IPS-18a (cell line): Measurements from ENCODE around the gene GMCL1.

ENCODE experiments used
- H3K27ac ChIP-seq: one replicate; pipeline ENCODE4 v1.5.1; 2013; ENCODE audit warnings: low read length
- H3K27me3 ChIP-seq: one replicate; pipeline ENCODE4 v1.6.1; 2013; ENCODE audit warnings: mild to moderate bottlenecking, low read length; ENCODE audit not compliant: control insufficient read depth, insufficient read depth
- H3K36me3 ChIP-seq: one replicate; pipeline ENCODE4 v1.6.1; 2013; ENCODE audit warnings: low read depth, low read length; ENCODE audit not compliant: control insufficient read depth
- H3K4me1 ChIP-seq: one replicate; pipeline ENCODE4 v1.6.1; 2013; ENCODE audit warnings: low read depth, low read length; ENCODE audit not compliant: control insufficient read depth
- H3K4me3 ChIP-seq: one replicate; pipeline ENCODE4 v1.5.1; 2013; ENCODE audit warnings: low read length
- H3K9ac ChIP-seq: one replicate; pipeline ENCODE4 v1.6.1; 2013; ENCODE audit warnings: mild to moderate bottlenecking, low read length, moderate library complexity
- H3K9me3 ChIP-seq: one replicate; pipeline ENCODE4 v1.6.1; 2013; ENCODE audit warnings: low read depth, low read length; ENCODE audit not compliant: control insufficient read depth

The GMCL1 gene

DNA sequence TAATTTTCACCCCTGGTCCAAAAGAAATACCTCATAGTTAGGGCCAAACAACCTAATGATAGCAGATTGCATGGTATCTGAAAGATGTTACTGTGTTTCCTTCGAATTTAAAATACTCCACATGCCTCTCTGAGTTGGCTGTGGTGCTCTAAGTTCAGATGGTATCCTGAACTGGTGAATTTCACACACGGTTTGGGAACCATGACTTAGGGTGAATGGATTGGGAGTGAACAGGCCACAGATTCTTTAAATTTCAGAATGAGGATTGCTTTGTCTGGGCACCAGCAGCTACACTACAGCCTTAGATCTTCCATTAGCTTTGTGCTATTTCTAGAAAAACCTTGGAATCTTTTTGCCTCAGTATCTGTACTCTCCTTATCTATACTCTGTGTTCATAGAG, 6.2 kb downstream of the GMCL1 start:
- Histone ChIP-seq H3K9ac (no peak overlapping the region), H3K36me3 (peaks cover 34% of the 10 kb centered on the region), H3K4me1 (no peaks in the 10 kb centered on the region), H3K27me3 (no peaks in the 10 kb centered on the region), H3K27ac (no peak overlapping the region), H3K9me3 (no peaks in the 10 kb centered on the region), H3K4me3 (no peak overlapping the region)

DNA sequence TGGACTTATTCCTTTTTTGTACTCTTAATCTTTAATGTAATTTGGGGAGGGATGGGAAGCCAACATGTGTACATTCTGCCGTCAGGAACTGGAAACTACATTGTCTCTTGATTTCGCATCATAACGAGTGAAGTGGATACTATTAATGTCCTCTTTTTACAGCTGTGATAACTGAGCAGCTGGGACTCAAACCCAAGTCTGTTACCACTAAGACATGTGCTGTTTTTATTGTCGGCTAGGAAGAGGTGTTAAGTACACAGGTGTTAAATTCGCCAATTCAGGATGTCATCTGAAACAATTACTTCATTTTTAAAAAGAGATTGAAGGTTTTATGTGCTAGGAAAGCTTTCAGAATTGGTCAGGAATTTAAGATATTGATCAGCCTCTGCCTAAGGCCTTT, 6.9 kb downstream of the GMCL1 start:
- H3K9me3 ChIP-seq = no peaks in the 10 kb centered on the region
- H3K9ac ChIP-seq = no peak overlapping the region
- no peak overlapping the region for H3K4me3 ChIP-seq
- no peaks in the 10 kb centered on the region for H3K4me1 ChIP-seq
- peaks cover 39% of the 10 kb centered on the region for H3K36me3 ChIP-seq
- H3K27ac ChIP-seq = no peak overlapping the region
- no peaks in the 10 kb centered on the region for H3K27me3 ChIP-seq

DNA sequence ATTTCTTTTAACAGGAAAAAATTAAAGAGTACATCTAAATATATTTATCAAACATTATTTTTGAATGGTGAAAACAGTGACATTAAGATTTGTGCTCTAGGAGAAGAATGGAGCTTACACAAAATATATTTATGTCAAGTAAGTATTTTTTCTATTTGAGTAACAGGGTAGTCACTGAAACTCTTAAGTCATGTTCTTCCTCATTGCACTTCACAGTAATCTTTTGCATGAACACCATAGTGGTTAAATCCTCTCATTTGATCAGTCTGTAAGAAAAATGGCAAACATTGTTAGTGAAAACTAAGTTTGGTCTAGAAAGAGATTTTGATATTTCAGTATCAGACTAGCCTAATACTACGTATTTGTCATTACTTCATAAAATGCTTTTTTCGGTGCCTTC, 8.1 kb downstream of the GMCL1 start:
- H3K27me3 ChIP-seq = no peaks in the 10 kb centered on the region
- no peaks in the 10 kb centered on the region for H3K9me3 ChIP-seq
- H3K27ac ChIP-seq = no peak overlapping the region
- peaks cover 46% of the 10 kb centered on the region for H3K36me3 ChIP-seq
- no peak overlapping the region for H3K4me3 ChIP-seq
- no peak overlapping the region for H3K9ac ChIP-seq
- H3K4me1 ChIP-seq = no peaks in the 10 kb centered on the region

DNA sequence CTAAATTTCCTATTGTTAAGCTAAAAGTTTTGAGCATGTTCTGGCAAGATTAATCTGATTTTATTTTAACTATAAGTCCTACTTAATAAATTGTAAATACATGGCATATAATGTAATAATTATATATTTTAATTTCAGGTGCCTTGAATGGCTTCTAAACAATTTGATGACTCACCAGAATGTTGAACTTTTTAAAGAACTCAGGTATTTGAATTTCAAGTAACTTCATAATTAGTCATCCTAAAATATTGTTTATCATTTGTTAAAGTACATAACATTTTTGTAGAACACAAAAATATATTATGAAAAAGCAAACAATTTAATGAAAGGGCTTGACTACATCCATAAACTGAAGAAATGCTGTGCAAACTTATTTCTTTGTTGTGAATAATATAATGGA, 14.5 kb downstream of the GMCL1 start:
- H3K4me1 ChIP-seq = no peaks in the 10 kb centered on the region
- peaks cover 60% of the 10 kb centered on the region for H3K36me3 ChIP-seq
- H3K27me3 ChIP-seq = no peaks in the 10 kb centered on the region
- no peak overlapping the region for H3K27ac ChIP-seq
- no peaks in the 10 kb centered on the region for H3K9me3 ChIP-seq
- H3K9ac ChIP-seq = no peak overlapping the region
- H3K4me3 ChIP-seq = no peak overlapping the region

DNA sequence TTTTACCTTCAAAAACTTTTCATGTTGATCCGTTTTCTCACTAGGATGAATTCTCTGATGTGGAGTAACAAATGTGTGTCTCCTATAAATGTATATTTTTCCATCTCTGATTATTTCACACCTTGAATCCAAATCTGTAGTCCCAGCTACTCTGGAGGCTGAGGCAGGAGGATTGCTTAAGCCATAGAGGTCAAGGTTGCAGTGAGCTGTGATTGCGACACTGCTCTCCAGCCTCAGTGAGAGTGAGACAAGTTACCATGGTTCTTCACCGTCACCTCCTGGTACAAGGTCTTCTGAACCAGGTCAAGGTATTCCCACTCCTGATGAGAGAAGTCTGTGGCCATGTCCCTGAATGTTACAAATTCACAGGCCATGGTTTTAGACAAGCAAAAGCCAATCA, 15.1 kb downstream of the GMCL1 start:
- Histone ChIP-seq H3K36me3 (peaks cover 58% of the 10 kb centered on the region), H3K4me1 (no peaks in the 10 kb centered on the region), H3K4me3 (no peak overlapping the region), H3K9ac (no peak overlapping the region), H3K27ac (no peak overlapping the region), H3K9me3 (no peaks in the 10 kb centered on the region), H3K27me3 (no peaks in the 10 kb centered on the region)

DNA sequence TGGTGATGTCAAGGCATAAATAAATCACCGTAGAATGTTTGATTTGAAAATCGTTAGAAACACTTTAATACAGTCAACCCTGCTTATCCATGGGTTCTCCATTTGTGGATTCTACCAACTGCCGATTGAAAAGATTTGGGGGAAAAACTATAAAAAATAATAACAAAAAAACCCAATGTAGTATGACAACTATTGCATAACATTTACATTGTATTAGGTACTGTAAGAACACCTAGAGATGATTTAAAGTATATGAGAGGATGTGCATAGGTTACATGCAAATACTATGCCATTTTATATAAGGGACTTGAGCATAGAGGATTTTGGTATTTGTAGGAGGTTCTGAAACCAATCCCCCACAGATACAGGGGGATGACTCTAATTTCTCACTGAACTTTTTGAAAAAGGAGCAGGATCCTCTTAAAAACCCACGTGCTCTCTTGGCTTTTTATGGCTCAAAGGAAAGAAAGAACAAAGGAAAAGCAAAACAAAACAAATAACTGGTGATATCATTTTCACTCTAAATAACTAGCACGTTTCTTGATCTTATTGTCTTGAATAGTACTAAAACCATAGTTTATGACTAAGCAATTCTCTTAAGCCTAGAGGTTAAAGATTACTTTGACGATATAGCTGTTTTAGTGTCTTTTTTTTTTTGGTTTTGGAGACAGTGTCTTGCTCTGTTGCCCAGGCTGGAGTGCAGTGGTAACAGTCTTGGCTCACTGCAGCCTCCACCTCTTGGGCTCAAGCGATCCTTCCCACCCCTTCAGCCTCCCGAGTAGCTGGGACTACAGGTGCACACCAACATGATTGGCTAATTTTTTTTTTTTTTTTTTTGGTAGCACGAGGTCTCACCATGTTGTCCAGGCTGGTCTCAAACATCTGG, 17.0 kb downstream of the GMCL1 start:
- H3K9me3 ChIP-seq = no peaks in the 10 kb centered on the region
- no peaks in the 10 kb centered on the region for H3K4me1 ChIP-seq
- peaks cover 59% of the 10 kb centered on the region for H3K36me3 ChIP-seq

DNA sequence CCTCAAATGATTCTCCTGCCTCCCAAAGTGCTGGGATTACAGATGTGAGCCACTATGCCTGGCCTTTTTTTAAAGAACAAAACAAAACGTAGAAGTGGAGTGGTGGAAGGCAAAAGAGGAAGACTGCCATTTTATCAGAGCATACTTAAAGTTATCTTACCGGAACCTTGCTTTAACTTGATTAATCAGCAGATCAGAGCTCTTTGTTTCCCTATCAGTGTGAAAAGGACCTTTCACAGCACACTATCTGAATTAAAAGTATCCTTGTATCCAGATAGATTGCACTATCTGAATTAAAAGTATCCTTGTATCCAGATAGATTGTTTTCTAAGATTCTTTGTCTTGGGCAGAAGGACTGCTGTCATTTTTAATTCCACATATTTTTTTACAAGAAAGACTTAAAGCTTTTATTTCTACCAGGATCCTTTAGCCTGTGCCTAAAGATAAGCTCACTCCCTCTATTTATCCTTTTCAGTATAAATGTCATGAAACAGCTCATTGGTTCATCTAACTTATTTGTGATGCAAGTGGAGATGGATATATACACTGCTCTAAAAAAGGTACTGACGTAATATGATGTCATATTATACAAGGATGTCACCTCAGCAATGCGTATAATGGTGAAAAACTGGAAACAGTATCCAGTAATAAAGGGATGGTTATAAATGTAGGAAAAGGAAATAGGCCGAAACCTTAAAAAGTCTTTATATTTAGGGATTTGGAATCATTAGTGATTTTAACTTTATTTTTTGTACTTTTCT, 17.8 kb downstream of the GMCL1 start:
- H3K9me3 ChIP-seq = no peaks in the 10 kb centered on the region
- no peaks in the 10 kb centered on the region for H3K4me1 ChIP-seq
- no peaks in the 10 kb centered on the region for H3K27me3 ChIP-seq
- H3K27ac ChIP-seq = no peak overlapping the region
- no peak overlapping the region for H3K9ac ChIP-seq
- H3K4me3 ChIP-seq = no peak overlapping the region
- H3K36me3 ChIP-seq = peaks cover 55% of the 10 kb centered on the region

More for the DNA sequence above, 17.0 kb downstream of the GMCL1 start:
- H3K27ac ChIP-seq = no peak overlapping the region
- H3K4me3 ChIP-seq = no peak overlapping the region
- H3K9ac ChIP-seq = no peak overlapping the region
- H3K27me3 ChIP-seq = no peaks in the 10 kb centered on the region

DNA sequence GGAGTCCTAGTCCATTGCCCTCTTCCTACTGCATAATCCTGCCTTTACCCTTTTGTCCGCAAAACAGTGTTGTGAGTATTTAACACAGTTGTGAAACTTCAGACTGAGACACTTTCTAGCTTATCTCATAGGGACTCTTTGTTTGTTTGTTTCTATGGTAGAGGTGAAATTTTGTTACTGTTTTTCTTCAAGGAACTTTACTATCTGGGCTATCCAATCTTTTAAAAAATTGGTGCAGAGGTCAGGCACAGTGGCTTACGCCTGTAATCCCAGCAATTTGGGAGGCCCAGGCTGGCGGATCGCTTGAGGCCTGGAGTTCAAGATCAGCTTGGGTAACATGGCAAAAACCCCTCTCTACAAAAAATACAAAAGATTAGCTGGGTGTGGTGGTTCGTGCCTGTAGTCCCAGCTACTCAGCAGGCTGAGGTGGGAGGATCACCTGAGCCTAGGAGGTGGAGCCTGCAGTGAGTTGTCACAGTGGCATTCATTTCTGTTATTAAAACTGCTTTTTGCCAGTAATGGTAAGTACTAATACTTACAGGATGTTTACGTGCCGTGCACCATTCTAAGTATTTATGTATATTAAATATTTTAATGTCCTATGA, 18.8 kb downstream of the GMCL1 start:
- H3K36me3 ChIP-seq = peaks cover 58% of the 10 kb centered on the region
- H3K27ac ChIP-seq = no peak overlapping the region

DNA sequence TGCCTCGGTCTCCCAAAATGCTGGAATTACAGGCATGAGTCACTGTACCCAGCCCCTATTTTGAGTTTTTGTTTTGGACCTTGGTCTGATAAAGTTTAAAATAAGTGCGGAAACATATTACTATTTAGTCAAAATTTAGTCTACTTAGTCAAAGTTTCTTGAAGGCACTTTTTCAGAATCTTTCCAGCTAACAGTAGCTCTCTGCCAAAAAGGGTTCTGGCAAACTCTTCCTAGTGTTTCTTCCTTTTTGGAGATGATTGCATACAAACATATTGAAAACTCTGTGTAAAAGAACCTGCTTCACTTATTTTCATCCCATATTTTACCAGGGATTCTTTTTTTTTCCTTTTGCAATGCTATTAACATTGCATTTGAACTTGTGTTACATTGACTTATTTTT, 28.8 kb downstream of the GMCL1 start:
- Histone ChIP-seq H3K9ac (no peak overlapping the region), H3K27ac (no peak overlapping the region), H3K27me3 (no peaks in the 10 kb centered on the region), H3K36me3 (peaks cover 32% of the 10 kb centered on the region), H3K4me1 (no peaks in the 10 kb centered on the region), H3K9me3 (no peaks in the 10 kb centered on the region), H3K4me3 (no peak overlapping the region)

More for the DNA sequence above, 18.8 kb downstream of the GMCL1 start:
- Histone ChIP-seq H3K9me3 (no peaks in the 10 kb centered on the region), H3K4me1 (no peaks in the 10 kb centered on the region), H3K4me3 (no peak overlapping the region), H3K27me3 (no peaks in the 10 kb centered on the region), H3K9ac (no peak overlapping the region)

DNA sequence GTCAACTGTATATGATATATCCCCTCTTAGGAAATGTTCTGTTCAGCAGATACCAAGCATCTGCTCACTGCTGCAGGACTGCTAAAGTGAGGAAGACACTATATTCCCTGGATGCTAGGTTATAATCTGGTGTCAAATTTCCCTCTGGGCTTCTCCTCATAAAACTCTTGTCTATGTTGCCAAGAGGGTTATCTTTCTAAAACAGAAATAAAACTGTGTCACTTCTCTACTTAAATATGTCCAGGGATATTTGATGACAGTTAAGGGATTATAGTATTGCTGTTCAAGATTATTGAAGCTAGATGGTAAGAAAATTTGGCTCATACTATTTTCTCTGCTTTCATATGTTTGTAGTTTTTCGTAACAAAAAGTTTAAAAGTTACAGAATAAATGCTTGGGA, 33.8 kb downstream of the GMCL1 start:
- no peak overlapping the region for H3K27ac ChIP-seq
- no peaks in the 10 kb centered on the region for H3K9me3 ChIP-seq
- no peaks in the 10 kb centered on the region for H3K4me1 ChIP-seq
- H3K36me3 ChIP-seq = peaks cover 49% of the 10 kb centered on the region
- H3K9ac ChIP-seq = no peak overlapping the region
- H3K27me3 ChIP-seq = no peaks in the 10 kb centered on the region
- no peak overlapping the region for H3K4me3 ChIP-seq

DNA sequence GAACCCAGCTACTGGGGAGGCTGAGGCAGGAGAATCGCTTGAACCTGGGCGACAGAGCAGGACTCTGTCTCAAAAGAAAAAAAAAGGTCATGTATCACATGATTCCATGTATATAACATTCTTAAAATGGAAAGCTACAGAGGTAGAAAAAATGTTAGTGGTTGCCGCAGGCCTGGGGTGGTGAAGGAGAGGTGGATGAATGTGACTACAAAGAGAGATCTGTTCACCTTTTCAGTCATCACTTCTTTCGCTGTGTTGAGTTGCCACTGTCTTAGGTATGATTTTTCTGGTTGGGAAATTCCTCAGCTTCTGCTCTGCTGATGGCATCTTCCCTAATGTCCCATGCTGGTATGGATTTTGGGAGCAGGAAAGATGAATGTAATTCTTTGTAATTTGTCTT, 59.0 kb downstream of the GMCL1 start:
- H3K27me3 ChIP-seq = no peaks in the 10 kb centered on the region
- no peak overlapping the region for H3K9ac ChIP-seq
- H3K36me3 ChIP-seq = no peaks in the 10 kb centered on the region
- no peak overlapping the region for H3K27ac ChIP-seq
- no peak overlapping the region for H3K4me3 ChIP-seq
- H3K9me3 ChIP-seq = no peaks in the 10 kb centered on the region
- no peaks in the 10 kb centered on the region for H3K4me1 ChIP-seq
